ENCODE data around the gene ARHGEF2. TPM values are rescaled to one million over a fixed set of nuclear protein-coding genes. Genes with fewer than 3 reads are reported as not detected.

ARHGEF2 gene
- total and polyA plus RNA-seq, 10 of the 15 experiments (the other 5 are each of a cell fraction or from before 2014, with no cell fraction given) = 8.1 to 113 (median 69.9) TPM

- TF ChIP-seq EZH2 (IDR thresholded peaks at IDR 0.05; ENCODE audit: borderline replicate concordance, control insufficient read depth, low read depth, low read length) (no peak), KAT2A (conservative IDR thresholded peaks at IDR 0.05; ENCODE audit: control insufficient read depth, low read depth, low read length) (no peak), CBFB (IDR thresholded peaks at IDR 0.05; ENCODE audit: low read depth) (peak; percentile 56; the same call in 1 of the 2 replicates), ATF2 (IDR thresholded peaks at IDR 0.05; ENCODE audit: low read length) (no peak), ZNF24 (IDR thresholded peaks at IDR 0.05) (no peak), CUX1 (IDR thresholded peaks at IDR 0.05; ENCODE audit: insufficient replicate concordance, low read depth, low read length) (no peak), PRDM15 (CRISPR knock-in tag; IDR thresholded peaks at IDR 0.05) (no peak), BHLHE40 (IDR thresholded peaks at IDR 0.05; ENCODE audit: borderline replicate concordance in 1 of 2, low read depth in 2 of 2, low read length in 1 of 2) (no peak), NR2F1 (conservative IDR thresholded peaks at IDR 0.05) (0 out of 2 replicates have a peak, but pooled peaks have one; percentile 23), SP1 (IDR thresholded peaks at IDR 0.05; ENCODE audit: low read depth, low read length) (no peak), LARP7 (IDR thresholded peaks at IDR 0.05) (no peak), CBX3 (IDR thresholded peaks at IDR 0.05; ENCODE audit: borderline replicate concordance, low read depth) (no peak), JUNB (IDR thresholded peaks at IDR 0.05) (no peak), CHD1 (IDR thresholded peaks at IDR 0.05; ENCODE audit: low read depth, low read length) (no peak), ZZZ3 (IDR thresholded peaks at IDR 0.05; ENCODE audit: control insufficient read depth, insufficient read length, low read depth) (no peak)
- TF ChIP-seq, protein P1, sequence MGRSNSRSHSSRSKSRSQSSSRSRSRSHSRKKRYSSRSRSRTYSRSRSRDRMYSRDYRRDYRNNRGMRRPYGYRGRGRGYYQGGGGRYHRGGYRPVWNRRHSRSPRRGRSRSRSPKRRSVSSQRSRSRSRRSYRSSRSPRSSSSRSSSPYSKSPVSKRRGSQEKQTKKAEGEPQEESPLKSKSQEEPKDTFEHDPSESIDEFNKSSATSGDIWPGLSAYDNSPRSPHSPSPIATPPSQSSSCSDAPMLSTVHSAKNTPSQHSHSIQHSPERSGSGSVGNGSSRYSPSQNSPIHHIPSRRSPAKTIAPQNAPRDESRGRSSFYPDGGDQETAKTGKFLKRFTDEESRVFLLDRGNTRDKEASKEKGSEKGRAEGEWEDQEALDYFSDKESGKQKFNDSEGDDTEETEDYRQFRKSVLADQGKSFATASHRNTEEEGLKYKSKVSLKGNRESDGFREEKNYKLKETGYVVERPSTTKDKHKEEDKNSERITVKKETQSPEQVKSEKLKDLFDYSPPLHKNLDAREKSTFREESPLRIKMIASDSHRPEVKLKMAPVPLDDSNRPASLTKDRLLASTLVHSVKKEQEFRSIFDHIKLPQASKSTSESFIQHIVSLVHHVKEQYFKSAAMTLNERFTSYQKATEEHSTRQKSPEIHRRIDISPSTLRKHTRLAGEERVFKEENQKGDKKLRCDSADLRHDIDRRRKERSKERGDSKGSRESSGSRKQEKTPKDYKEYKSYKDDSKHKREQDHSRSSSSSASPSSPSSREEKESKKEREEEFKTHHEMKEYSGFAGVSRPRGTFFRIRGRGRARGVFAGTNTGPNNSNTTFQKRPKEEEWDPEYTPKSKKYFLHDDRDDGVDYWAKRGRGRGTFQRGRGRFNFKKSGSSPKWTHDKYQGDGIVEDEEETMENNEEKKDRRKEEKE (IDR thresholded peaks at IDR 0.05) = no peak
Observed at GRCh38 chr1:156020293-156021092, 42.1 kb upstream of the ARHGEF2 start, which contains the start of gene SSR2 (continued).

All from GM12878 (cell line).